ELF-1 (cell line): ENCODE results near the gene PTRH1.
A peak's percentile ranks its signal among the peaks of the same experiment; 100 is the strongest.

Experiments used
- DNase-seq: peaks from one replicate; pipeline ENCODE4 v3.0.0-alpha.2; 2016; ENCODE audit warnings: low read depth, low spot score

Gene PTRH1

GRCh38 chr9:127741831-127742434, 26.5 kb upstream of the PTRH1 start:
- peak; percentile 94 for DNase-seq

- no peak for DNase-seq
Observed at GRCh38 chr9:127739614-127740330, 24.3 kb upstream of the PTRH1 start.

- DNase-seq: no peak
Observed at GRCh38 chr9:127738666-127739065, 23.2 kb upstream of the PTRH1 start.

GRCh38 chr9:127735530-127736185, 20.2 kb upstream of the PTRH1 start:
- DNase-seq: no peak

- DNase-seq: peak; percentile 99
Observed at GRCh38 chr9:127734747-127735529, 19.5 kb upstream of the PTRH1 start, which contains the start of gene TOR2A. Gene TOR2A (minus strand): TSS chr9:127735294. CDS start chr9:127735270, 24 bp downstream.

- DNase-seq: no peak
Observed at GRCh38 chr9:127734247-127734746, 18.8 kb upstream of the PTRH1 start.

- no peak for DNase-seq
Observed at GRCh38 chr9:127733614-127734013, 18.2 kb upstream of the PTRH1 start.

- no peak for DNase-seq
Observed at GRCh38 chr9:127732444-127732843, 17.0 kb upstream of the PTRH1 start.

- no peak for DNase-seq
Observed at GRCh38 chr9:127731938-127732337, 16.5 kb upstream of the PTRH1 start.

- no peak for DNase-seq
Observed at GRCh38 chr9:127730799-127731410, 15.4 kb upstream of the PTRH1 start.

GRCh38 chr9:127730262-127730661, 14.8 kb upstream of the PTRH1 start:
- DNase-seq: no peak

- DNase-seq: peak; percentile 29
Observed at GRCh38 chr9:127729522-127730256, 14.2 kb upstream of the PTRH1 start.

GRCh38 chr9:127728808-127729207, 13.3 kb upstream of the PTRH1 start:
- no peak for DNase-seq

- DNase-seq: no peak
Observed at GRCh38 chr9:127726871-127727270, 11.4 kb upstream of the PTRH1 start.

- no peak for DNase-seq
Observed at GRCh38 chr9:127724012-127724411, 8.5 kb upstream of the PTRH1 start.

- no peak for DNase-seq
Observed at GRCh38 chr9:127723444-127723843, 8.0 kb upstream of the PTRH1 start.

GRCh38 chr9:127723013-127723412, 7.5 kb upstream of the PTRH1 start:
- no peak for DNase-seq

- DNase-seq: no peak
Observed at GRCh38 chr9:127722055-127722745, 6.7 kb upstream of the PTRH1 start.

GRCh38 chr9:127721391-127721821, 5.9 kb upstream of the PTRH1 start:
- DNase-seq: no peak

- no peak for DNase-seq
Observed at GRCh38 chr9:127720865-127721227, 5.4 kb upstream of the PTRH1 start.
